GM19324 (cell line): ENCODE measurements around the gene ACOT12.

ENCODE experiments used
- ATAC-seq: cut with Tn5 transposase; IDR thresholded peaks from one replicate; pipeline ENCODE4 v1.9.1; 2021; ENCODE audit warnings: mild to moderate bottlenecking, moderate library complexity; ENCODE audit not compliant: unreplicated experiment, low FRiP score

ACOT12 gene

DNA sequence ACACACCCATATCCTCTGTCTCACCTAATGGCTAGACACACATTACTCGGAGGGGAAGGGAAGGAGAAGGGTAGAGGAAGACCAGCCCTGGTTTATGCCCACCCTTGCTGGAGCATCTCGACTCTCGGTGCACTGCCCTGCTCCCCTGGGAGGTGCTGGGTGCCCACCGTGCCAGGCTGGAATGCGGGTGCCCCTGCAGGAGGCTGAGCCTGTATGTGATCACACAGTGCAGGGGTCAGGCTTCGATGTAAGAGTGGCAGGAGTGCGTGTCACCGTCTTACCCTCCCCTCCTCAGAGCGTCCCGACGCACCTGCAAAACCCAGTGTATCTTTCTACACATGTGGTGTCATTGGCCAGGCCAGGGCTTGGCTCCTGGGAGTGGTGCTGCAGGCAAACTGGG, 7.3 kb upstream of the ACOT12 start:
- no peak for ATAC-seq

DNA sequence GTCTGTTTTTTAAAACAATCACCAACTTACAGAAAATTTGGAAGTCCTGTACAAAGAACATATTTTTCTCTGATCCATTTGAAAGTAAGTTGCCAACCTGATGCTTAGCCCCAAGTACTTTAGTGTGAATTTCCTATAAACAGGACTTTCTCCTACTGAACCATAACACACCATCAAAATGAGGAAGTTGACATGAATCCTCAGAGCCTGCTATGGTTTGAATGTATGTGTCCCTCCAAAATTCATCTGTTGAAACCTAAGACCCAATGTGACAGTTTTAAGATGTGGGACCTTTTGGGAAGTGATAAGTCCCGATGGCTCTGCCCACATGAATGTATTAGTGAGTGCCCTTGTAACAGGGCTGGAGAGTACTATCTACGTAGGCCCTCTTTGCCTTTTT, 6.4 kb upstream of the ACOT12 start:
- no peak for ATAC-seq

DNA sequence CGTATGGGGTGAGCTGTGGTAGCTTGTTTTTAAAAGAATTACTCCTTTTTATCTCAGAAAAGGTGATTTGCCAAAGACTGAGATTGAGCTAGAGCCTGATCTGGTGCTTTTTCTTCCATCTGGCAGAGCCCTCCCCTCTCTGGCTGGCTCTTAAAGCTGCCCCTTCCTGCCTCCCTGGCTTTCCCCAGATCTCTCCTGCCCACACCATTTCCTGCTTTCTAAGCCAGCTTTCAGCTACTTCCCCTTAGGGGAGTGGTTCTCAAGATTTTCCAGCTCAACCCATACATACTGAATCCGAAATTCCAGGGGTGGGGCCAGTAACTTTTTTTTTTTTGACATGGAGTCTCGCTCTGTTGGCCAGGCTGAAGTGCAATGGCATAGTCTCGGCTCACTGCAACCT, 4.8 kb upstream of the ACOT12 start:
- ATAC-seq, result no peak

DNA sequence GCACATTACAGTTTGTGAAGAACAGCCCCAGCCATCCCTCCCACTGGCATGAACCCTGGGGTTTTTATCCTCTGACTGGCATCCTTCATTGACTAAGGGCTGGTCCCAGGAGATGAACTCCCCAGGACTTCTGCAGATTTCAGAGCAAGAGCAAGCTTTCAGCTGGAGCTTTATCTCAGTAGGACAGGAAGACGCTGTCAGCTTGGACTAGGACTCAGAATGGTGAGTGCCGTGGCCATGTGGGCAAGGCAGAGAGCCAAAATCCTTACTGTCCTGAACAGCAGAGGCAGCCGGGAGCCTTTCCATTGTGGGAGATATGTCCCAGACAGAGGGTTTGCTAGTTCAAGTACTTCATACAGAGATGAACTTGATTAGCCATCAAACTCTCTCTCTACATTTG, 3.2 kb upstream of the ACOT12 start:
- ATAC-seq, result no peak

DNA sequence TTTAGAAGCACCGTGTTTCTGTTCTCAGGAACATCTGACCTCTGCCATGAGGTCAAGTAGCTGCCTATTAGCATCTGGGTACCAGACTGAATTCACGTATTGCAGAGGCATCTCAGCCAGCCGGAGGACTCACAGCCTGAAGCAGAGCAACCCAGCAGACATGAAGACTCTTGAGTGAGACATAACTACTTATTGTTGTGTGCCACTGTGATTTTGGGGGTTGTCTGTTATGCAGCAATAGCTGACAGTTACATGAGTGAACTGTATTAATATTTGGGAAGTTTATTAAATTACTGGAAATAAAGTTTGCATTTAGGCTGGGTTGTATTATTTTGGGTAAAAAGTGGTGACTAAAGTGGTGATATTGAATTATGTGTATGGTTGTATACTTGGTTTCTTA, 1.3 kb upstream of the ACOT12 start:
- ATAC-seq, result no peak

DNA sequence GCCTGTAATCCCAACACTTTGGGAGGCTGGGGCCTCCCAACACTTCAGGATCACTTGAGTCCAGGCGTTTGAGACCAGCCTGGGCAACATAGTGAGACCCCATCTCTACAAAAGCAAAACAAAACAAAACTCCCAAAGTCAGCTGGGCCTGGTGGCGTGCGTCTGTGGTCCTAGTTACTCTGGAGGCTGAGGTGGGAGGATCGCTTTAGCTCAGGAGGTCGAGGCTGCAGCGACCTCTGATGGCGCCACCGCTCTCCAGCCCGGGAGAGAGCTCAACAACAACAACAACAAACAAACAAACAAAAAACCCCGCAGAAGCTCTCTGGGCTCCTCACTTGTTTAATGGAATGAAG, 528 bp downstream of the ACOT12 start:
- ATAC-seq, result no peak

DNA sequence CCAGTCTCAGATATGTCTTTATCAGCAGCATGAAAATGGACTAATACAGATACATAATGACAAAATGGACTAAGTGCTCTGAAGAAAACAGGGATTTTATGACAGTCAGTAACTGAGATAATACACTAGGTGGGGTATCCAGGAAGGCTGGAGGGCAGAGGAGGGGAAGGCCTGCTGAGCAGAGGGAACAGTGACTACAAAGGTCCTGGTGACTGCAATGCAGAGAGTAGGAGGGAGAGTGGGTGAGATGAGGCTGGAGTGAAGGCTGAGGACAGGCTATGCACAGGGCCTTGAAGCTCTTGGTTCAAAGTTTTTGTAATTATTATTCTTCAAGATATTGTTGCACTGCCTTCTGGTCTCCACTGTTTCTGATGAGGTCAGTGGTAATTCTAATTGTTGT, 4.9 kb downstream of the ACOT12 start:
- no peak for ATAC-seq

DNA sequence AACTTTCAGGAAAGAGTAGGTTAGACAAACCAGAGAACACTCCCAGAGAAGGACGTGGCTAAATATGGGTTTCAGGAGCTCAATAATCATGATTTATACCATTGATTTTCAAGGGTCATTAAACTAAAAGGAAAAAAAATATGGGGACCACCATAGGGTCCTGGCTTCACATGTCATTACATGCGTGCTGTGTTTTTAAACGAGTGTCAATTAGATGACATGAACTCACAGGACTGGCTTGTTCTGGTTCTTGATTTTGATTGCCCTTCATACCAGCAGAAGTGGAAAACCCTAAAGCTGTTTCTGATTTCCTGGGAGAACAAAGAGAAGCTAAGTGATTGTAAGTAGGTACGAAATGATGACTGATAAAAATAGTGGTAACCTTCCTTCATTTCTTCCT, 5.8 kb downstream of the ACOT12 start:
- no peak for ATAC-seq

DNA sequence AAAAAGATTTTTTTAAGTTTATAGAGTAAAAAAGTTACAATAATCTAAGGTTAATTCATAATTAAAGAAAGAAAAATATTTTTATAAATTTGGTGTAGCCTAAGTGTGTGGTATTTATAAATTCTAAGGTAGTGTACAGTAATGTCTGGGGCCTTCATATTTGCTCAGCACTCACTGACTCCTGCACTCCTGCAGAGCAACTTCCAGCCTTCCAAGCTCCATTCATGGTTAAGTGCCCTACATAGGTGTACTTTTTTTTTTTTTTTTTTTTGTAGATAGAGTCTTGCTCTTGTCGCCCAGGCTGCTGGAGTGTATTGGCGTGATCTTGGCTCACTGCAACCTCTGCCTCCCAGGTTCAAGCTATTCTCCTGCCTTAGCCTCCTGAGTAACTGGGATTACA, 10.1 kb downstream of the ACOT12 start:
- ATAC-seq, result no peak

DNA sequence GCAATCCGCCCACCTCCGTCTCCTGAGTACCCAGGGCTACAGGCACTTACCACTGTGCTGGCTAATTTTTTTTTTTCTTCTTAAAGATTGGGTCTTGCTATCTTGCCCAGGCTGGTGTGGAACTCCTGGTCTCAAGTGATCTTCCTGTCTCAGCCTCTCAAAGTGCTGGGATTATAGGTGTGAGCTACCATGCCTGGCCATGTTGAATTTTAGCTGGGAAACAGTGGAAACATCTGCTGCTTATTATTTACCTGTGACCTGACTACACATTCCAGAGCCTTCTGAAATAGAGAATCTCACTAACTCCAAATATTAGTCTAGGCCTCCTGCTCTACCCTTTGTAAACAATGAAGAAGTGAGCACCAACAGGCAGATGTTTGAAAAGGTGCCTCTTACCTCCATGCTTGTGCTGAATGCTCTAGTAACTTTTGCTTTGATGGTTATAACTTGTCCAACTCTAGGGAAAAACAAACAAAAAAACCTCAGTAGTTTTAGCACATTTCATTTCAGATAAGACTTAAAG, 22.5 kb downstream of the ACOT12 start:
- no peak for ATAC-seq

DNA sequence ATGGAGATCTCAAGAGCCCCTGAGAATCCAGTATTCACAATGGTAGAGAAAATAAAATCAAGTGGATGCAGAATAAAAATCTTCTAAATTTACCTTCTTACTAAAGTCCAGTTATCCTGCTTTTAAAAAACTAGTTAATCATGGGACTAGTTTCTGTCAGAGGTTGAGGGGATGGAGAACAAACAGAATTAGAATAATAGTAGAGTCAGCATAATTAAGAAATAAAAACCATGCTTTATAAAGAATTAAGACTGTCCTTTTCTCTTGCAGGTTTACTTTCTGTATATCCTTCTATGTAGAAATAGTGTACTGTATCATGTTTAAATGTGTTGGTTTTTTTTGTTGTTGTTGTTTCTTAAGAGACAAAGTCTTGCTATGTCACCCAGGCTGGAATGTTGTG, 23.0 kb downstream of the ACOT12 start:
- ATAC-seq, result no peak

DNA sequence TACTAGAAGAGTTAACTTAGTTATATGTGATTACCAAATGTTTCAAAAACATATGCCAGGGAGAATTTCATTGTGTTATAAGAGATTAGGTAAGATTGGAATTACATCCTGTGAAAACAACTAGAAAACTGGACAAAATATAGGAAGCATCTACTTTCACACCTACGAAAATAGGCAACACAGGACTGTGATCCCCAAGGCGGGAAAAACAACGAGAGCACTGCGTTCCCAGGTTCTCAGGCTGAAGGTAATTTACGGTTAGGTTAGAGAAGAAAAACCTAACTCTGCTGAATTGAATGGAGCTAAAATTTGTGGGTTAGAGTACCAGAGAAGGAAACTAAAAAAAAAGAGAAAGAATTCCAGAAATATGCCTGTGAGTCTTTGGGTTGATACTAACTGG, 28.4 kb downstream of the ACOT12 start:
- ATAC-seq, result no peak

DNA sequence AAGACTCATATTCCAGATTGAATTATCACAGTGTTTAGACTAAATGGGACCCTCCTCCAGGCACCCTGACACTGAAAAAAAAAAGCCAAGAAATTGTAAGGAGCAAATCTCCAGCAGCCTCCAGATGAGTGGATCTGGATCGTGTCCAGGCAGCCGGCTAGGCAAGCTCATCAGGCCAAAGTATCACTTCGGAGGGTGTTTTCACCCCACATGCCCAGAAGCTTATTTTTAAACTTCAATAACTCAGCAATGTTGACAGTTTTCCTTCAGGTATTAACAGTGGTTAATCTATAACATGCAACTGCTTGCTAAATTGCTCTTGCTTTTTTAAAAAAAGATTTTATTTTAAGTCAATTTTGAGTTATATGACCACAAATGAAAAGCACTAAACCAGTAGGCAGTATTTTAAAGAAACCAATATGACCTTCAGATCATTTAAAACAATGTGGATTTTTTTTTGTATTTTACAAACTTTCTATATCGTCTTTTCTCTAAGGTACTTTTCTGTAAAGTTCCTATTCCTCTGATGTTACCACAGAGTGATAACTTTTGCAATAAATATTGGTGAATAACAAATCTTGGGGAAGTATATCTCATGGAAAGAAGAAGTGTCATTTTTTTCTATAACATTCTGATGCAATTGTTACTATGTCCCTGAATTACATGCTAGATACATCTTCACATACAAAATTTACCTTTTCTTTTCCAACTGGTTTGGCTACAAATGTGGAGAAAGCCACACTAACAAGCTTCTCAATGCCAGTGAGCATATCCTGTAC, 30.7 kb downstream of the ACOT12 start:
- ATAC-seq, result no peak

DNA sequence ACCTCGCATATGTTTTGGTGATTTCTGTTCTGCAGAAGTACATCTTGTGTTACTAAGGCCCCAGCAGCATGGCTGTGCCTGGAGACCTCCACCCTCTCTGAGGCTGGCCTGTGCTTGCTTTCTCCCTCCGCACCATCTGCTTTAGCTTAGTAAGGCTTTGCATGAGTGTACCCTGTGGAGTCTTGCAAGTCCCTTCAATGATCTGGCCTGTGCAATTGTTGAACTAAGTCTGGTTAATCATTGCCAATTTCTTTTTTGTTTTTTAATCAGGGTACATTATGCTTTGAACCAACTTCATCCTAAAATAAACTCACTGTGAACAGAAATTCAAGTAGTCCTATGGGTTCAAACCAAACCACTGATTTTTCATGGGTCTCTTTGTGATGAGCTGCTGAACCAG, 32.3 kb downstream of the ACOT12 start:
- no peak for ATAC-seq

DNA sequence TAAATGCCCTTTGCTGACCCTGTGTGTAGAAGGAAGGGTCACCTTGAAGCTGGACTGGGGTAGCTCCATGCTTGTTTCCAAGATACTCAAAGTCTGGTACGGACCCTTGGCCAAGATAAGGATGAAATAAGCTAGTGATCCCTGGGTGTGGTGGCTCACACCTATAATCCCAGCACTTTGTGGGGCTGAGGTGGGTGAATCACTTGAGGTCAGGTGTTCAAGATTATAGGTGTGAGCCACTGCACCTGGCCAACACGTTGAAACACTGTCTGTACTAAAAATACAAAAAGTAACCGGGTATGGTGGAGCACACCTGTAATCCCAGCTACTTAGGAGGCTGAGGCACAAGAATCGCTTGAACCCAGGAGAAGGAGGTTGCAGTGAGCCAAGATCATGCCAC, 33.3 kb downstream of the ACOT12 start:
- no peak for ATAC-seq

DNA sequence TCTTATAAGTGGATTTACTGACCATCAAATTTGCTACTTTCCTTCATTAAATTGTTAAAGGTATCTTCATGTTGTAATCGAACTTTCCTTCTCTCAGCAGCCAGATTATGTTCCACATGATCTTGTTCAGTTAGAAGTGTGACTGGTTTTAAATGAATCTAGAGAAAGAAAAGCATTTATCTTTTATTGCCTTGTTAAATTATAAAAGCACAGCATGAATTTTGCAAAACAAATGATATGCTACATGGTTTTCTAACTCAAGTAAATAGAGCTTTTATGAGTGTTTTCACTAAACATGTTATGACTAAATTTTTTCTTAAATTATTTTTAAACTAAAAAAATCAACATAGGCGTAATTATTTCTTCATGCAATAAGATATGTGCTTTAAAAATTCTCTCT, 34.1 kb downstream of the ACOT12 start:
- no peak for ATAC-seq

DNA sequence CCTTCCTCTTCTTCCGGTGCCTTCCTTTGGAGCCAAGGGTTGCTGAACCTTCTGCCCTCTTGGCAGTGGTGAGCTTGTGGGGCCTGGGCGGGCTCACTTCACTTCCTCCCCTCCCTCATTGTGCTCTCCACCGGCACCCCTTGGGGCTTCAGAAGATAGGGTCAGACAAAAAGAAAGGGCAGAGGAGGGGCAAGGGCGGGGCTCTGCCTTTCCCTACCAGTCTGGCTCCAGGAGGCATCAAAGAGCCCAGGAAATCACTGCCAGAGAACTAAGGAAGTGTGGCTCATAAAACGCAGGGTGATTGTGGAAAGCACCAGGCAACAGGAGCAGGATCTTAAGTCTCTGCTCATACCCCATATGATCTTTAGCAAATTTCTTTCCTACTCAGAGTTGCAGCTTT, 34.8 kb downstream of the ACOT12 start:
- ATAC-seq, result no peak

DNA sequence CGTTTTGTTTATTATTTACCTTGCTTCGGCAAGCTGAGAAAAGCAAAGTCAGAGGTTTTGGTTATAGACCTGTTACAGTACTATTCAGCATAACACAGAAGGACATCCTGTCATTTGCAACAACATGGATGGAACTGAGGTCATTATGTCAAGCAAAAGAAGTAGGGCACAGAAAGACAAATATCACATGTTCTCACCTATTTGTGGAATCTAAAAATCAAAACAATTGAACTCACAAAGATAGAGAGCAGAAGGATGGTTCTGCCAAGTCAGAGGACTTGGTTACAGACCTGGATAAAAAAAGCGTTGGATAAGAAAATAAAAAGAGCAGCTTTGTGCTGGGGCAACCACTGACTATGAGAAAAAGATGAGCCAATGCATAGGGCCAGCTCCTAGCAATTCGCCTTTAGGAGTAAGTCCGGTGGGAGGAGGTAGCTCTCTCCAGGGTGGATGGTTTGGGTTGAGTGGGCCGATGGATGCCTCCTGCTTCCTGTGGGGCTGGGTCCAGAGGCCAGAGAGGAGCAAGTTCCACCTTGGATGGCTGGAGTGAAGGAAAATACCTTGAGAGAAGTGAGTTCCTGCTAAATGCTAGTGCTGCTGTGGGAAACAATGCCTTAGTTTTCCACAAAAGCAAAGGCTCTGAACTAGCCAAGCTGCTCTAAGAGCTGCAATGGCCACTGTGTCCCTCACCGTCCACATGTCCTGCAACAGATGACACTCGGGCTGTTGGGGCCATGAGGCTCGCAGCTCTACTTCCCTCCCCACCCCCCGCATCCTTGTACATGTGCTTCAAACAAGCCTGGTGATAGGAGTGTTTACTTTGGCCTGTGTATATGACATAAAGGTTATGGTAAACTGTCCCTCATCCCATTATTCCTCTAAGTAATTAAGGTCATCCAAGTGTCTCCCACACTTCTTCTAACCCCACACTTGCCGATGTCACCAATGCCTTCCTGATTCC, 38.4 kb downstream of the ACOT12 start:
- no peak for ATAC-seq

DNA sequence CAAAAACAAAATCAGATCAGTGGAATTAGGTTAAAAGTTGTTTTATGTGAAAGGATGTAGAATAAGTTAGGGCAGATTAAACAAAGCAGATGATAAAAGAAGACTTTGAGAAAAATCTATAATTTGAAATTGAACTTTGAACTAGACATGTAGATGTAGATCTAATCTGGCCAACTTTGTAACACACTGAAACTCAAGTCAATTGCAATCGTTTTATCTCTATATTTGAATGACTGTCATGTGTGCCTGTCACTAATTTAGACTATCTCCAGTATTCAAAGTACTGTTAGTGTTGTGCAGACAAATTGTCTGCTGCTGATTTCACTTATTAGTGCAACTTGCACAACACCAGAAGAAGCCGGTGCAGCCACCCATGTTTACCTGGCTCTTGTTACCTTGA, 39.8 kb downstream of the ACOT12 start:
- no peak for ATAC-seq

DNA sequence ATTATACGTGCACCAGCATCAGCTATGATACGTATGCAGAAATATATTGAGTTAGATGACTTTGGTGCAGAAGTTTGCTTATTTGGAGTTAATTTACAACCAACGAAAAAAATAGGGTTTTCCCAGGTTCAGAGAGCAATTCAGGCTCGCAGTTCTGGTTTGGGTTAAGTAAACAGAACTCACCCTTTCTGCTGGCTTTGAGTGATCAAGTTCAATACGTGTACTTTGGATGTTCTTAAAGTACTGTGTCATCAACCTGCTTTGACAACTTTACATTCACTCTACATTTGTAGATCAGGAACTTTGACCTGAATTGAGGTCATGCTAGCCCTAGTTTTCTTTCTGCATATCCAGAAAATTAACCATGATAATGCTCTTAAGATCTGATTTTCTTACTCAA, 40.7 kb downstream of the ACOT12 start:
- no peak for ATAC-seq

DNA sequence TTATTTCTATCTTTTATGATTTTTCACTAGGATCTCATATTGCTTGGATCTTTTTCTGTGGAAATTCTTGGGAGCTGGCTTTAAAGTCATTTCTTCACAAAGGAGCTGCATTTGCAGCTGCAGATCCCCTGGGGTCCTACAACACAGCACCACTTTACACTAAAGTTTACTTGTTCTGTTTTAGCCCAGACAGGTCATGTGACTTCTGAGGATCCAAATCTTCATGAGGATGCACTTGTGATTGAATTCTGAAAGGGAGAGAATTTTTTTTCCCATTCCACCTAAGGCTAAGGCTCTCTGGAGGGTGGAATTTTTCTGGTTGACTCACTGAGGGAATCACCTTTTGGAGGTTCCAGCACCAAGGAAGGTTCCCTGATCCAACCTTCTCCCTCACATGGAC, 43.4 kb downstream of the ACOT12 start:
- ATAC-seq, result no peak

DNA sequence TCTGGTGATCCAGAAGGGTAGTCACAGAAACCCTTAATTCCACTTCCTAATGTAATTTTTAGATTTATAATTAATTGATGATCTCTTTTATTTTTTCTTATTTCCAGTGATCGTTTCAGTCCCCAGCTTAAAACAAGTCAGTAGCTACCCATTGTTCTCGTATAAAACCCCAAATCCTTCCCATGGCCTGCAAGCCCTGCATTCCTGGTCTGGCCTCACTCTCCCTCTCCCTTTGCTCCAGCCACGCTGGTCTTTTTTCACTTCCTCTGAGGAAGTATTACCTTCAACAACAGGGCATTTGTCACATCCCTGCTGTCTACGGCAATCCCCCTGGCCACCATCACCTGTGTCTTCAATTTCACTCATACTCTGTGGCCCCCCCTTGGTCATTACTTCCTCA, 44.8 kb downstream of the ACOT12 start:
- no peak for ATAC-seq
